ENCODE data around the gene MCFD2. TPM values are rescaled to one million over a fixed set of nuclear protein-coding genes. Genes with fewer than 3 reads are reported as not detected.

MCFD2 gene
- total RNA-seq = 358 and 376 TPM in 2 replicates

DNA sequence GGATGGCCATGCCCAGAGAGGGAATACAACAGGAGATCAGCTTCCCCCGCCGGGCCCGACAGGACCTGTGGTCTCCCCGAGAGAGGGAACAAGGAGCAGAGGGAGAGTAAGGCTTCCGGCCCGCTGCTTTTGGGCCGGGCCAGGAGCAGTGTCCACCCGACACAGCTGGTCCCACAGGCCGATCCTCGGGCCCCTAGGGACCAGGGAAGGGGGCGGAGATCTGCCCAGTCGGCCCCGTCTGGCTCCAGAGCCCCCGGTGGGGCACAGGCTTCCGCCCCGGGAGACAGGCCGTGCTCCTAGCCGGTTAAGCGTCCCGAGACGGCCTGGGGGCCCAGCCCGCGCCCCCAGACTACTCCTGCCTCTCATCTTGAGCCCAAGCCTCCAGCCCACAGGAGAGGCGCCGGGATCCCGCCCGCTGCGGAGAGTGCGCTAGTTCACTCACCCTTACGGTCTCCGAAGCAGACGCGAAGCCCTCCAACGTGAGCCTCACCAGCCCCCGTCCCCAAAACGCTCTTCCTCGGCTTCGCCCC, at the start of gene MCFD2:
TSS of gene MCFD2 (minus strand) at position 526 of the 530 bp plus-strand sequence. CDS start 6,635 bp downstream, outside the sequence.

Small RNA genes lying within 50 kb of the gene (small RNA-seq; reads per million reads assigned to genes)
- not detected for gene AC093732.2 (ENCODE audit: low replicate concordance)

Other genes with a start within 250 kb of the MCFD2 start
- gene SOCS5, start 216.5 kb downstream of the MCFD2 start, total RNA-seq = 33.3 and 104 TPM in 2 replicates
- 32.0 and 33.9 TPM in 2 replicates for gene TTC7A, start 25.4 kb upstream of the MCFD2 start, total RNA-seq
- 0.66 and 1.6 TPM in 2 replicates for gene STPG4, start 239.5 kb upstream of the MCFD2 start, total RNA-seq

All from placental pericyte (primary cell).